Uterine smooth muscle cell (primary cell): Measurements from ENCODE around the gene UNC5C. TPM values are rescaled to one million over a fixed set of nuclear protein-coding genes. Genes with fewer than 3 reads are reported as not detected.

ENCODE experiments used
- total RNA-seq: library from RNA; depleted of rRNA; stranded (reverse); fragments of >200 nt; gene quantifications from 2 replicates; pipeline ENCODE4 v1.2.3, GENCODE V29; 2014

UNC5C gene
- under 0.01 and 0.12 TPM in 2 replicates for total RNA-seq

GRCh38 chr4:95548738-95549245 lies at the start of gene UNC5C:
Gene UNC5C (minus strand): TSS chr4:95548973.

